Measurements from ENCODE around the gene PDS5A. TPM values are rescaled to one million over a fixed set of nuclear protein-coding genes. Genes with fewer than 3 reads are reported as not detected.

The PDS5A gene
- polyA plus RNA-seq, 3 donors, result 14.2 to 19.4 (median 17.7) TPM

GRCh38 chr4:39942507-39942906, 35.2 kb downstream of the PDS5A start:
- Mint-ChIP-seq H3K27ac (peak overlapping the region in 1 of 7 donors; percentile 54), H3K36me3 (peaks cover 0 to 9% of the 10 kb centered on the region in 2 donors), H3K4me1 (peaks cover 30% of the 10 kb centered on the region), H3K27me3 (ENCODE audit: low read depth in 3 of 3) (peaks cover 0 to 2% (median 0%) of the 10 kb centered on the region in 3 donors), H3K9me3 (no peaks in the 10 kb centered on the region), H3K4me3 (no peak overlapping the region)
- Histone ChIP-seq H3K9me3 (replicated peaks in 1 of 2; ENCODE audit: control insufficient read depth in 1 of 2, insufficient read depth in 1 of 2, low read length in 2 of 2) (no peaks in the 10 kb centered on the region), H3K4me2 (replicated peaks; ENCODE audit: extremely low read depth, low read length, poor library complexity, severe bottlenecking) (no peak overlapping the region), H2AFZ (ENCODE audit: insufficient read depth, low read depth, low read length, poor library complexity, severe bottlenecking) (no peak overlapping the region), H3K36me3 (replicated peaks in 1 of 2; ENCODE audit: control insufficient read depth in 1 of 2, insufficient read depth in 2 of 2, low read length in 2 of 2) (no peaks in the 10 kb centered on the region), H3K4me1 (ENCODE audit: control insufficient read depth in 1 of 2, insufficient read depth in 2 of 2, low read length in 2 of 2) (peaks cover 15 to 18% of the 10 kb centered on the region in 2 donors), H4K20me1 (ENCODE audit: insufficient read depth, low read length) (peaks cover 63% of the 10 kb centered on the region), H3K9ac (ENCODE audit: insufficient read depth, low read length, poor library complexity, severe bottlenecking) (no peak overlapping the region), H3K27ac (ENCODE audit: low read depth in 1 of 2, low read length in 2 of 2) (no peak overlapping the region), H3K27me3 (ENCODE audit: control insufficient read depth in 2 of 2, insufficient read depth in 2 of 2, low read length in 2 of 2) (no peaks in the 10 kb centered on the region), H3K4me3 (replicated peaks in 1 of 3; ENCODE audit: low read depth in 2 of 3, low read length in 3 of 3) (no peak overlapping the region), H3K79me2 (ENCODE audit: insufficient read depth, low read length) (peaks cover 100% of the 10 kb centered on the region)
- TF ChIP-seq, protein P1, sequence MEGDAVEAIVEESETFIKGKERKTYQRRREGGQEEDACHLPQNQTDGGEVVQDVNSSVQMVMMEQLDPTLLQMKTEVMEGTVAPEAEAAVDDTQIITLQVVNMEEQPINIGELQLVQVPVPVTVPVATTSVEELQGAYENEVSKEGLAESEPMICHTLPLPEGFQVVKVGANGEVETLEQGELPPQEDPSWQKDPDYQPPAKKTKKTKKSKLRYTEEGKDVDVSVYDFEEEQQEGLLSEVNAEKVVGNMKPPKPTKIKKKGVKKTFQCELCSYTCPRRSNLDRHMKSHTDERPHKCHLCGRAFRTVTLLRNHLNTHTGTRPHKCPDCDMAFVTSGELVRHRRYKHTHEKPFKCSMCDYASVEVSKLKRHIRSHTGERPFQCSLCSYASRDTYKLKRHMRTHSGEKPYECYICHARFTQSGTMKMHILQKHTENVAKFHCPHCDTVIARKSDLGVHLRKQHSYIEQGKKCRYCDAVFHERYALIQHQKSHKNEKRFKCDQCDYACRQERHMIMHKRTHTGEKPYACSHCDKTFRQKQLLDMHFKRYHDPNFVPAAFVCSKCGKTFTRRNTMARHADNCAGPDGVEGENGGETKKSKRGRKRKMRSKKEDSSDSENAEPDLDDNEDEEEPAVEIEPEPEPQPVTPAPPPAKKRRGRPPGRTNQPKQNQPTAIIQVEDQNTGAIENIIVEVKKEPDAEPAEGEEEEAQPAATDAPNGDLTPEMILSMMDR (IDR thresholded peaks at IDR 0.05), result no peak
- 100% methylated on average over 5 of the region's 9 CpGs for WGBS (ENCODE audit: insufficient coverage)
- intact Hi-C loops (cut with micrococcal nuclease), result no loop called here
- DNase-seq, result no peak

- Histone ChIP-seq H3K79me2 (ENCODE audit: insufficient read depth, low read length) (peaks cover 100% of the 10 kb centered on the region), H3K36me3 (replicated peaks in 1 of 2; ENCODE audit: control insufficient read depth in 1 of 2, insufficient read depth in 2 of 2, low read length in 2 of 2) (no peaks in the 10 kb centered on the region), H3K27me3 (ENCODE audit: control insufficient read depth in 2 of 2, insufficient read depth in 2 of 2, low read length in 2 of 2) (no peaks in the 10 kb centered on the region), H3K27ac (ENCODE audit: low read depth in 1 of 2, low read length in 2 of 2) (peak overlapping the region in 1 of 2 donors; percentile 51), H3K4me3 (replicated peaks in 1 of 3; ENCODE audit: low read depth in 2 of 3, low read length in 3 of 3) (no peak overlapping the region), H4K20me1 (ENCODE audit: insufficient read depth, low read length) (peaks cover 63% of the 10 kb centered on the region), H3K9me3 (replicated peaks in 1 of 2; ENCODE audit: control insufficient read depth in 1 of 2, insufficient read depth in 1 of 2, low read length in 2 of 2) (no peaks in the 10 kb centered on the region), H3K4me2 (replicated peaks; ENCODE audit: extremely low read depth, low read length, poor library complexity, severe bottlenecking) (no peak overlapping the region), H3K4me1 (ENCODE audit: control insufficient read depth in 1 of 2, insufficient read depth in 2 of 2, low read length in 2 of 2) (peaks cover 8 to 11% of the 10 kb centered on the region in 2 donors), H2AFZ (ENCODE audit: insufficient read depth, low read depth, low read length, poor library complexity, severe bottlenecking) (no peak overlapping the region), H3K9ac (ENCODE audit: insufficient read depth, low read length, poor library complexity, severe bottlenecking) (no peak overlapping the region)
- WGBS (ENCODE audit: insufficient coverage), result no CpG with 5 or more reads among the region's 2 CpGs
- no peaks in the 10 kb centered on the region for H3K9me3 Mint-ChIP-seq
- H3K27me3 Mint-ChIP-seq (ENCODE audit: low read depth in 3 of 3), result peaks cover 0 to 1% (median 0%) of the 10 kb centered on the region in 3 donors
- no peak overlapping the region for H3K4me3 Mint-ChIP-seq
- peaks cover 4 to 12% of the 10 kb centered on the region in 2 donors for H3K36me3 Mint-ChIP-seq
- TF ChIP-seq, protein P1 (IDR thresholded peaks at IDR 0.05), result no peak
- DNase-seq, result no peak
- H3K27ac Mint-ChIP-seq, result peak overlapping the region in 2 of 7 donors; percentile 6 to 46
- H3K4me1 Mint-ChIP-seq, result peaks cover 23% of the 10 kb centered on the region
- intact Hi-C loops (cut with micrococcal nuclease), result no loop called here
Measured at GRCh38 chr4:39941682-39942217, 36.0 kb downstream of the PDS5A start.
